Islet precursor cell (in vitro differentiated cells): ENCODE data around the gene MMP23B.
"Not testable (repeated sequence)": the region's sequence is repeated elsewhere in the genome, so short reads cannot be mapped to it uniquely, and the experiment has no call there.

Experiments
- DNase-seq: peaks from one replicate; pipeline ENCODE4 v3.0.0-alpha.2; 2018

The MMP23B gene

GRCh38 chr1:1671365-1672119 lies 39.6 kb downstream of the MMP23B start:
- no peak for DNase-seq

DNA sequence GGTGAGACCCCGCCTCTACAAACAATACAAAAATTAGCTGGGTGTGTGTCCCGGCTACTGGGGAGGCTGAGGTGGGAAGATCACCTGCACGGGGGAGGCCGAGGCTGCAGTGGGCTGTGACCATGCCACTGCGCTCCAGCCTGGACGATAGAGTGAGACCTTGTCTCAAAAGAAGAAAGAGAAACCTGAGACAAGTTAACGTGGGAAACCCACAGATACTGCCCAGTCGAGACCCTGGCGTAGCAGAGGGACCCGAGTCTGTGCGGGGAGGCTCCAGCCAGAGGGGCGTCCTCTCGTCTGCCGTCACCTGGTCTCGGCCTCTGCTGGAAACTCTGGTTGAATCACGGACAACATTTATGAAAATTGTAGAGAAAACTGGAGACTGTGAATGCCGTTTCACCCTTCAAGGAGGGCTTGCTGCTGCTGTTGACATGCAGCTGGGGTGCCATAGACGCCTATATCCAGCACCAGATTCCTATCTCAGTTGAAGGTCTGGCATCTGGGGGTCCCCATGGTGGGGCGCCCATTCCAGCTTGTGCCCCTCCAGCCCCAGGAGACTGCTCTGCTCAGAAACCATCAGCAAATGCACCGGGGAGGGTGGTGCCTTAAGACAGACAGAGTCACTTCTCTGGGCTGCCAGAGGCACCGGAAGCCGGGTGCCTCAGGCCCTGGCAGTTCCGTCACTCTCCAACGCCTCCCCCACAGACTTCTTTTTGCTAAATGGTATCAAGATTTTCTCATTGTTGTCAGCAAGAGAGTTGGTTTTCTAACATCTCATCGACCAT lies 40.4 kb downstream of the MMP23B start:
- DNase-seq, result no peak

DNA sequence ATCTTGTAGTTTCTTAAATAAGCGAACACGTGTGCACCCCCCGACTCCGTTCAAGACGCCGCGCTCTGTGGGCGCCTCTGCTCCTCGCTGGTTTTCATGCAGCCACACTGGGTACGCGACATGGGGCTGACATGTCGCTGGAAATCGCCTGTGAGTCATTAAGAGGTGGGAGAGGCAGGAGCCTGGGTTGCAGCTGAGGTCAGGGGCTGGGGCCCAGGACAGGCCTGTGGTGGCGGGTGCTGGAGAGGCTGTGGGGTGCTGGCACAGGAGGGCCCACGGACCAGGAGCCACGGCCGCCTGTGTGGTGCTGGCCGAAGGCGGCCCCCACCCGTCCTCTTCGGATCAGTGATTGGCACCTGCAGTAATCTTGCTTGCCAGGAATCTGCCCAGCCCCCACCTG lies 42.8 kb downstream of the MMP23B start:
- DNase-seq, result not testable (repeated sequence)

DNA sequence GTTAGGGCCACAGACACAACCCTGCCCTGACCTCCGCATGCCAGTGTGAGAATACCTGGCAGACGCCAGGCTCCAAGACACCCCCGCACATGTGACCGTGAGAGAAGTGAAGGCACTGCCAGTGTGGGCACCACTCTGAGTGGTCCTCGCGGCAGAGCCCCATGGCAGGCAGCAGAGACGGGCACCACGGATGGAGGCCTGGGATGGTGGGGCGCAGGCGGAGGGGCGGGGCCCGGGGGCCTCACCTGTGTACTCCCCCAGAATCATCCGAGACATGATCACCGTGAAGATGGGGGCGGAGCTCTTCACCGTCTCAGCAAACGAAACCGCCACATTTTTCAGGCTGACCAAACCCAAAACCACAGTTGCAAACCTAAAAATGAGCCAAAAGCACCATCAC lies 43.2 kb downstream of the MMP23B start:
- not testable (repeated sequence) for DNase-seq

GRCh38 chr1:1676087-1676486 lies 44.1 kb downstream of the MMP23B start:
- DNase-seq, result not testable (repeated sequence)

- DNase-seq, result no peak
Measured at GRCh38 chr1:1677718-1678580, 46.0 kb downstream of the MMP23B start.

GRCh38 chr1:1678581-1679380 lies 46.8 kb downstream of the MMP23B start:
- no peak for DNase-seq

DNA sequence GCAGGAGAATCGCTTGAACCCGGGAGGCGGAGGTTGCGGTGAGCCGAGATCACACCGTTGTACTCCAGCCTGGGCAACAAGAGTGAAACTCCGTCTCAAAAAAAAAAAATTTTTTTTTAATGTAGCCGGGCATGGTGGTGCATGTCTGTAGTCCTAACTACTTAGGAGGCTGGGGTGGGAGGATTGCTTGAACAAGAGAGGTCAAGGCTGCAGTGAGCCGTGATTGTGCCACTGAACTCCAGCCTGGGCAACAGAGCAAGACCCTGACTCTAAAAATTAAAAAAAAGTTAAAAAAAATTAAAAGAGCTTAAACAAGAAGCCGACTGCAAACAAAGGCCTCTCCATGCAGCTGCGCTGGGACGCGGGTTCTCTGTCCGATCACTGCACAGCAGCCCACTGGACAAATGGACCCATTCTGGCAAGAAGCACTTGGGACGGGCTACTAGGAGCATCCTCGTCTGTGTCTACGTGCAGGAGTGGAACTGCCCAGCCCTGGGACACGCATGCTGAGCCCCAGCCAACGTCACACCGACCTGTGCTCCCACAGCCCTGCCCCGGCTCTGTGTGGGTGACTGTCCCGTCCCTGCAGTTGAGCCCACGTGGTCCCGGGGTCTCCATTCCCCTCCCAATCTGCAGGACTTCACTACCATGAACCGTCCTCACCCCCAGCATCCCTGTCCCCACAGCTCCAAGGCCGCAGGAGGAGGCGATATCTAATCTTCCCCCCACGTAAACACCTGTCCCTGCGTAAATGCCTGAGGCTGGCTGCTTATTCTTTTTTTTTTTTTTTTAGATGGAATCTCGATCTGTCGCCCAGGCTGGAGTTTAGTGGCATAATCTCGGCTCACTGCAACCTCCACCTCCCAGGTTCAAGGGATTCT lies 48.3 kb downstream of the MMP23B start:
- no peak for DNase-seq

GRCh38 chr1:1680912-1681273 lies 48.9 kb downstream of the MMP23B start:
- DNase-seq, result no peak

- no peak for DNase-seq
Measured at GRCh38 chr1:1683104-1683905, 51.3 kb downstream of the MMP23B start.
